ENCODE measurements around the gene ZC3H4. TPM values are rescaled to one million over a fixed set of nuclear protein-coding genes. Genes with fewer than 3 reads are reported as not detected.

Gene ZC3H4
- total and polyA plus RNA-seq, 10 of the 15 experiments (the other 5 are each of a cell fraction or from before 2014, with no cell fraction given) = 5.1 to 86.3 (median 15.5) TPM

GRCh38 chr19:47123406-47123805 is 9.8 kb upstream of the ZC3H4 start:
- ChIA-PET CTCF (interaction anchor here (0.6 to 3.1 kb wide), 17 partner anchors 8 to 110 kb away, joined by 3 to 27 read pairs (median 4); partner anchors contain the start of gene ZC3H4), POLR2A (interaction anchor here (1.9 kb wide), 1 partner anchor 10 kb away, joined by 7 read pairs; the partner anchor contains the start of gene ZC3H4), SMC1A (ENCODE audit: uncharacterized antibody, unreplicated experiment) (interaction anchor here (0.6 to 5.4 kb wide), 9 partner anchors 9 to 231 kb away, joined by 3 to 28 read pairs (median 5); partner anchors contain the start of gene ZC3H4), RAD21 (ENCODE audit: unreplicated experiment) (interaction anchor here (0.6 to 3.4 kb wide), 8 partner anchors 8 to 110 kb away, joined by 3 to 16 read pairs (median 6); partner anchors contain the start of gene ZC3H4)
- H2AFZ ChIP-seq (ENCODE audit: control insufficient read depth, low read depth, low read length) = no peak overlapping the region
- ATAC-seq (no peak), DNase-seq (ENCODE audit: low read depth, low spot score) (no peak), FAIRE-seq (no peak)
- in situ Hi-C loops (cut with MboI) = no loop called here
- H3K9me3 ChIP-seq (replicated peaks; ENCODE audit: control insufficient read depth, insufficient read depth, low read length) = no peaks in the 10 kb centered on the region
- H3K9ac ChIP-seq (ENCODE audit: control insufficient read depth, insufficient read depth, low read length) = no peak overlapping the region
- WGBS (ENCODE audit: insufficient coverage, insufficient replicate concordance, low lambda C conversion rate, missing lambda C conversion rate) = 81% methylated on average over 7 of the region's 7 CpGs
- H3K4me1 ChIP-seq (ENCODE audit: control insufficient read depth, insufficient read depth, low read length) = no peaks in the 10 kb centered on the region
- H3K27ac ChIP-seq (ENCODE audit: control insufficient read depth, insufficient read depth) = no peak overlapping the region
- H4K20me1 ChIP-seq (ENCODE audit: control insufficient read depth, insufficient read depth) = no peaks in the 10 kb centered on the region
- no peaks in the 10 kb centered on the region for H3K27me3 ChIP-seq (replicated peaks in 1 of 2; ENCODE audit: control insufficient read depth in 2 of 2, insufficient read depth in 2 of 2, low read length in 1 of 2)
- H3K4me3 ChIP-seq = no peak overlapping the region
- BruUV-seq (replicated peaks) = no TSS peak
- no peaks in the 10 kb centered on the region for H3K79me2 ChIP-seq (ENCODE audit: control insufficient read depth, insufficient read depth, low read length)
- H3K36me3 ChIP-seq (ENCODE audit: control insufficient read depth in 2 of 2, insufficient read depth in 2 of 2, low read length in 1 of 2) = no peaks in the 10 kb centered on the region
- H3K4me2 ChIP-seq (ENCODE audit: control insufficient read depth, insufficient read depth) = no peak overlapping the region
- intact Hi-C loops (cut with micrococcal nuclease; ENCODE audit: unreplicated experiment) = no loop called here
- TF ChIP-seq ZNF592 (IDR thresholded peaks at IDR 0.05) = no peak
- TF ChIP-seq ZNF217 (IDR thresholded peaks at IDR 0.05) = no peak
- no peak for TF ChIP-seq MYC (IDR thresholded peaks at IDR 0.05; ENCODE audit: insufficient read depth, insufficient read length, insufficient replicate concordance, low read length, severe bottlenecking)
- TF ChIP-seq BMI1 (IDR thresholded peaks at IDR 0.05; ENCODE audit: borderline replicate concordance) = no peak
- TF ChIP-seq NR2F1 (conservative IDR thresholded peaks at IDR 0.05) = no peak
- TF ChIP-seq TAF1 (IDR thresholded peaks at IDR 0.05; ENCODE audit: borderline replicate concordance, low read depth, low read length) = no peak
- TF ChIP-seq, protein P1, sequence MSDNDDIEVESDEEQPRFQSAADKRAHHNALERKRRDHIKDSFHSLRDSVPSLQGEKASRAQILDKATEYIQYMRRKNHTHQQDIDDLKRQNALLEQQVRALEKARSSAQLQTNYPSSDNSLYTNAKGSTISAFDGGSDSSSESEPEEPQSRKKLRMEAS (IDR thresholded peaks at IDR 0.05; ENCODE audit: low read depth, low read length) = no peak
- no peak for TF ChIP-seq CREM (IDR thresholded peaks at IDR 0.05; ENCODE audit: low read depth)
- TF ChIP-seq MTA2 (IDR thresholded peaks at IDR 0.05; ENCODE audit: low read depth) = no peak
- TF ChIP-seq, protein P2, sequence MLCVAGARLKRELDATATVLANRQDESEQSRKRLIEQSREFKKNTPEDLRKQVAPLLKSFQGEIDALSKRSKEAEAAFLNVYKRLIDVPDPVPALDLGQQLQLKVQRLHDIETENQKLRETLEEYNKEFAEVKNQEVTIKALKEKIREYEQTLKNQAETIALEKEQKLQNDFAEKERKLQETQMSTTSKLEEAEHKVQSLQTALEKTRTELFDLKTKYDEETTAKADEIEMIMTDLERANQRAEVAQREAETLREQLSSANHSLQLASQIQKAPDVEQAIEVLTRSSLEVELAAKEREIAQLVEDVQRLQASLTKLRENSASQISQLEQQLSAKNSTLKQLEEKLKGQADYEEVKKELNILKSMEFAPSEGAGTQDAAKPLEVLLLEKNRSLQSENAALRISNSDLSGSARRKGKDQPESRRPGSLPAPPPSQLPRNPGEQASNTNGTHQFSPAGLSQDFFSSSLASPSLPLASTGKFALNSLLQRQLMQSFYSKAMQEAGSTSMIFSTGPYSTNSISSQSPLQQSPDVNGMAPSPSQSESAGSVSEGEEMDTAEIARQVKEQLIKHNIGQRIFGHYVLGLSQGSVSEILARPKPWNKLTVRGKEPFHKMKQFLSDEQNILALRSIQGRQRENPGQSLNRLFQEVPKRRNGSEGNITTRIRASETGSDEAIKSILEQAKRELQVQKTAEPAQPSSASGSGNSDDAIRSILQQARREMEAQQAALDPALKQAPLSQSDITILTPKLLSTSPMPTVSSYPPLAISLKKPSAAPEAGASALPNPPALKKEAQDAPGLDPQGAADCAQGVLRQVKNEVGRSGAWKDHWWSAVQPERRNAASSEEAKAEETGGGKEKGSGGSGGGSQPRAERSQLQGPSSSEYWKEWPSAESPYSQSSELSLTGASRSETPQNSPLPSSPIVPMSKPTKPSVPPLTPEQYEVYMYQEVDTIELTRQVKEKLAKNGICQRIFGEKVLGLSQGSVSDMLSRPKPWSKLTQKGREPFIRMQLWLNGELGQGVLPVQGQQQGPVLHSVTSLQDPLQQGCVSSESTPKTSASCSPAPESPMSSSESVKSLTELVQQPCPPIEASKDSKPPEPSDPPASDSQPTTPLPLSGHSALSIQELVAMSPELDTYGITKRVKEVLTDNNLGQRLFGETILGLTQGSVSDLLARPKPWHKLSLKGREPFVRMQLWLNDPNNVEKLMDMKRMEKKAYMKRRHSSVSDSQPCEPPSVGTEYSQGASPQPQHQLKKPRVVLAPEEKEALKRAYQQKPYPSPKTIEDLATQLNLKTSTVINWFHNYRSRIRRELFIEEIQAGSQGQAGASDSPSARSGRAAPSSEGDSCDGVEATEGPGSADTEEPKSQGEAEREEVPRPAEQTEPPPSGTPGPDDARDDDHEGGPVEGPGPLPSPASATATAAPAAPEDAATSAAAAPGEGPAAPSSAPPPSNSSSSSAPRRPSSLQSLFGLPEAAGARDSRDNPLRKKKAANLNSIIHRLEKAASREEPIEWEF (IDR thresholded peaks at IDR 0.05; ENCODE audit: insufficient replicate concordance, low read depth, low read length) = no peak
- no peak for TF ChIP-seq MYB (IDR thresholded peaks at IDR 0.05; ENCODE audit: borderline replicate concordance, low read depth, low read length)
- TF ChIP-seq, protein P3, sequence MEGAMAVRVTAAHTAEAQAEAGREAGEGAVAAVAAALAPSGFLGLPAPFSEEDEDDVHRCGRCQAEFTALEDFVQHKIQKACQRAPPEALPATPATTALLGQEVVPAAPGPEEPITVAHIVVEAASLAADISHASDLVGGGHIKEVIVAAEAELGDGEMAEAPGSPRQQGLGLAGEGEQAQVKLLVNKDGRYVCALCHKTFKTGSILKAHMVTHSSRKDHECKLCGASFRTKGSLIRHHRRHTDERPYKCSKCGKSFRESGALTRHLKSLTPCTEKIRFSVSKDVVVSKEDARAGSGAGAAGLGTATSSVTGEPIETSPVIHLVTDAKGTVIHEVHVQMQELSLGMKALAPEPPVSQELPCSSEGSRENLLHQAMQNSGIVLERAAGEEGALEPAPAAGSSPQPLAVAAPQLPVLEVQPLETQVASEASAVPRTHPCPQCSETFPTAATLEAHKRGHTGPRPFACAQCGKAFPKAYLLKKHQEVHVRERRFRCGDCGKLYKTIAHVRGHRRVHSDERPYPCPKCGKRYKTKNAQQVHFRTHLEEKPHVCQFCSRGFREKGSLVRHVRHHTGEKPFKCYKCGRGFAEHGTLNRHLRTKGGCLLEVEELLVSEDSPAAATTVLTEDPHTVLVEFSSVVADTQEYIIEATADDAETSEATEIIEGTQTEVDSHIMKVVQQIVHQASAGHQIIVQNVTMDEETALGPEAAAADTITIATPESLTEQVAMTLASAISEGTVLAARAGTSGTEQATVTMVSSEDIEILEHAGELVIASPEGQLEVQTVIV (IDR thresholded peaks at IDR 0.05; ENCODE audit: borderline replicate concordance, partially characterized antibody) = no peak

Measured in GM12878 (cell line).